ENCODE measurements around the gene AIRE.

The AIRE gene

GRCh38 chr21:44258056-44258725 is 27.5 kb upstream of the AIRE start:
- no peak overlapping the region for H3K27ac ChIP-seq
- no peak overlapping the region for H3K4me3 ChIP-seq
- no peaks in the 10 kb centered on the region for H3K27me3 ChIP-seq
- no peak overlapping the region for H3K9ac ChIP-seq
- H3K4me2 ChIP-seq, result no peak overlapping the region
- no peaks in the 10 kb centered on the region for H3K9me3 ChIP-seq (replicated peaks in 1 of 11)
- H4K20me1 ChIP-seq, result 0 out of 22 replicates have a peak, but pooled peaks cover 0 to 4% (median 0%) of the 10 kb centered on the region in 11 experiments
- no peaks in the 10 kb centered on the region for H3K36me3 ChIP-seq
- no peak for TF ChIP-seq Cebpa-rat (IDR thresholded peaks at IDR 0.05)
- H3K4me1 ChIP-seq, result peaks cover 19 to 43% (median 34%) of the 10 kb centered on the region in 10 experiments

DNA sequence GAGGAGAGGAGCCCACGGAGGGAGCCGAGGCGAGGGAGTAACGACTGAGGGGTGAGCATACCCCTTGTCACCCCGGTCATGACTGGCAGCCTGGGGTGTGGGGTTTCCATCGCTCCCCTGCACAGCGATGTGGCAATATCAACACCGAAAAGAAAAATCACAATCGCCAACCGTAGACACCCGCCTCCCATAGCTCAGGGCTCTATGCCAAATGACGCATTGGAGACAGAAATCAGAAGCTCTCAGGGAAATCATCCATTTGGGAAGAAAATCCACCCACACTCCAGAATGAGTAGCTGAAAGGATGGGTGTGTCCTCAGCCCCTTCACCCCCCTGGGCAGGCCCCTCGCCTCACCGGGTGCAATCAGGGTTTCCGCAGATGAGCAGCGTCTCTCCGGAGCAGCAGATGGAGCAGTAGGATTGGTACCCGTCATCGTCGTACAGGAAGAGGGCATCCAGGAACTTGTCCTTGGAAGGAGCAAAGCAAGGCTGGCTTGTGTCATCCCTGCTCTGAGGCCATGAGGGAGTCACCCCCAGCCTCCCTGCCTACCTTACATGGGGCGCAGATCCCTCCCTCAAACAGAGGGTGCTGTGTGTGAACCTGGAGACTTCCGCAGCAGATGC is 26.5 kb upstream of the AIRE start:
- no peaks in the 10 kb centered on the region for H3K36me3 ChIP-seq
- TF ChIP-seq Cebpa-rat (IDR thresholded peaks at IDR 0.05), result no peak
- H3K9ac ChIP-seq, result no peak overlapping the region
- 0 out of 22 replicates have a peak, but pooled peaks cover 0 to 4% (median 0%) of the 10 kb centered on the region in 11 experiments for H4K20me1 ChIP-seq
- H3K4me3 ChIP-seq, result no peak overlapping the region
- no peaks in the 10 kb centered on the region for H3K27me3 ChIP-seq
- no peak overlapping the region for H3K27ac ChIP-seq
- H3K4me1 ChIP-seq, result peaks cover 25 to 46% (median 37%) of the 10 kb centered on the region in 10 experiments
- no peak overlapping the region for H3K4me2 ChIP-seq
- no peaks in the 10 kb centered on the region for H3K9me3 ChIP-seq (replicated peaks in 1 of 11)

- H3K4me3 ChIP-seq, result no peak overlapping the region
- H3K4me1 ChIP-seq, result peaks cover 20 to 46% (median 37%) of the 10 kb centered on the region in 10 experiments; a peak in 19 of 20 replicates
- peak overlapping the region in 3 of 11 experiments; percentile 9 to 40 (median 18); a peak in 5 of 22 replicates for H3K4me2 ChIP-seq
- no peaks in the 10 kb centered on the region for H3K36me3 ChIP-seq
- H4K20me1 ChIP-seq, result 0 out of 22 replicates have a peak, but pooled peaks cover 0 to 4% (median 0%) of the 10 kb centered on the region in 11 experiments
- no peak overlapping the region for H3K27ac ChIP-seq
- TF ChIP-seq Cebpa-rat (IDR thresholded peaks at IDR 0.05), result no peak
- H3K27me3 ChIP-seq, result no peaks in the 10 kb centered on the region
- H3K9ac ChIP-seq, result no peak overlapping the region
- no peaks in the 10 kb centered on the region for H3K9me3 ChIP-seq (replicated peaks in 1 of 11)
Observed at GRCh38 chr21:44260066-44260465, 25.6 kb upstream of the AIRE start.

- Histone ChIP-seq H3K4me1 (peaks cover 20 to 47% (median 38%) of the 10 kb centered on the region in 10 experiments; a peak in 19 of 20 replicates), H3K4me2 (peak overlapping the region in 3 of 11 experiments; percentile 9 to 40 (median 18); a peak in 3 of 22 replicates), H4K20me1 (0 out of 22 replicates have a peak, but pooled peaks cover 0 to 4% (median 0%) of the 10 kb centered on the region in 11 experiments), H3K27me3 (no peaks in the 10 kb centered on the region), H3K4me3 (no peak overlapping the region), H3K36me3 (no peaks in the 10 kb centered on the region), H3K9ac (no peak overlapping the region), H3K9me3 (replicated peaks in 1 of 11) (no peaks in the 10 kb centered on the region), H3K27ac (no peak overlapping the region; a peak in 1 of 22 replicates)
- no peak for TF ChIP-seq Cebpa-rat (IDR thresholded peaks at IDR 0.05)
Observed at GRCh38 chr21:44260791-44261631, 24.7 kb upstream of the AIRE start.

- TF ChIP-seq Cebpa-rat (IDR thresholded peaks at IDR 0.05), result no peak
- H3K27ac ChIP-seq, result no peak within 1 kb of the TSS; a peak in 1 of 22 replicates
- H3K9ac ChIP-seq, result no peak within 1 kb of the TSS
- H4K20me1 ChIP-seq, result 0 out of 22 replicates have a peak, but pooled peaks cover 0 to 4% (median 0%) of the 10 kb centered on the region in 11 experiments
- peak within 1 kb of the TSS in 3 of 11 experiments; percentile 9 to 40 (median 18); a peak in 3 of 22 replicates for H3K4me2 ChIP-seq
- peaks cover 20 to 51% (median 42%) of the 10 kb centered on the region in 10 experiments; a peak in 19 of 20 replicates for H3K4me1 ChIP-seq
- no peaks in the 10 kb centered on the region for H3K27me3 ChIP-seq
- no peak within 1 kb of the TSS for H3K4me3 ChIP-seq
- H3K9me3 ChIP-seq (replicated peaks in 1 of 11), result no peaks in the 10 kb centered on the region
- H3K36me3 ChIP-seq, result no peaks in the 10 kb centered on the region
Observed at GRCh38 chr21:44261675-44262295, 23.9 kb upstream of the AIRE start, which contains the start of gene DNMT3L. TSS of gene DNMT3L (minus strand) at chr21:44261897. CDS start at chr21:44261259, 638 bp downstream.

DNA sequence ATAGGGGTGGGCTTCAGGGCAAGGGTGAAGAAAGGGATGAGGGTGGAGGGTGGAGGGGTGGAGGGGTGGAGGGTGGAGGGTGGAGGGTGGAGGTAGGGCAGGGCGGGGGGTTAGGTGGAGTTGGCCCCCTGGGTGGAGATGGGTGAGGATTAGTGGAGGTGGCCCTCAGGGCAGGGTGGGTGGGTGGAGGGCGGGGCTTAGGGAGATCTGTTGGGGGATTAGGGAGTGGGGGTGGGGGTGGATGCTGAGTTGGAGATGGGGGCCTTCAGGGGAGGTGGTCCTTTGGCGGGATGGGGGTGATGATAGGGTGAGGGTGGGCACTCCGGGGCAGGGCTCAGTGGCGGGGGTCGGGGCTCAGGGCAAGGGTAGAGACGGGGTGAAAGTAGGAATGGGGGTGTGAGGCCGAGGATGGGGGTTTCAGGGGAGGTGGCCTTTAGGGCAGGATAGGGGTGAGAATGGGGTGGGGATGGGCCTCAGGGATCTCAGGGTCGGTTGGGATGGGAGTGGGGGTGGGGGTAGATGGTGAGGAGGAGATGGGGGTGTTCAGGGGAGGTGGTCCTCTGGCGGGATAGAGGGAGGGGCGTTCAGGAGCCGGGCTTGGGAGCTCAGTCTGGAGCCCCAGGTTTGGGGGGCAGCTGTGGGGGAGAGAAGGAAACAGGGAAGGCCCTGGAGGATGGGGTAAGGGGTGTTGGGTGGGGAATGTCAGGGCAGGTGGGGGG is 23.2 kb upstream of the AIRE start:
- Histone ChIP-seq H3K4me1 (peaks cover 20 to 56% (median 44%) of the 10 kb centered on the region in 10 experiments; a peak in 19 of 20 replicates), H3K9me3 (replicated peaks in 1 of 11) (no peaks in the 10 kb centered on the region), H4K20me1 (0 out of 22 replicates have a peak, but pooled peaks cover 0 to 4% (median 0%) of the 10 kb centered on the region in 11 experiments), H3K27me3 (no peaks in the 10 kb centered on the region), H3K27ac (no peak overlapping the region), H3K9ac (no peak overlapping the region), H3K4me2 (no peak overlapping the region), H3K4me3 (no peak overlapping the region), H3K36me3 (no peaks in the 10 kb centered on the region)
- TF ChIP-seq Cebpa-rat (IDR thresholded peaks at IDR 0.05), result no peak

DNA sequence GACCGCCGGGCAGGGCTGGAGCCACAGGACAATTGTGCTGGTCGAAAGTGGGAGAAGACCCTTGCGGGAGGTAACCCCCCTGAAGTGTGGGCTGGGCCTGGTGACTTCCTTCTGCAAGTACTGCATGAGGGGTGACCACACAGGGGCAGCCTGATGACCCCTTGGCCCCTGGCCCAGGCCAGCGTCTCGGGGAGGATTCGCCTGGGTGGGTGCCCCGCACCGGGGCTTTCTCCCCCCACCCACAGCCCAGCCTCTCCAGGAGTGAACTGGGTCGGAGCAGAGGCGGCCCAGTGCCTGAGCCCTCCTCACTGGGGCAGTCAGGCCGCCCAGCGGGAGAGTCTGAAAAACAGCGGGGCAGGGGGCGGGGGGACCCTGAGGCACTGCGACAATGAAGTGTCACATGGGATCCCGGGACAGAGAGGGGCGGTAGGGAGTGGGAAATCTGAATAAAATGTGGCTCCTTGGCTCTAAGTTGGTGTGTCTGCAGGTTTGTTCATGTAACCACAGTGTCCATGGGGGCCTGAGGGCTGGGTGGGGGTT is 22.4 kb upstream of the AIRE start:
- H3K27ac ChIP-seq, result peak overlapping the region in 8 of 11 experiments; percentile 1 to 60 (median 52); a peak in 10 of 22 replicates
- H3K27me3 ChIP-seq, result no peaks in the 10 kb centered on the region
- peaks cover 20 to 56% (median 44%) of the 10 kb centered on the region in 10 experiments; a peak in 19 of 20 replicates for H3K4me1 ChIP-seq
- 0 out of 22 replicates have a peak, but pooled peaks cover 0 to 4% (median 0%) of the 10 kb centered on the region in 11 experiments for H4K20me1 ChIP-seq
- peak overlapping the region; percentile 39 to 89 (median 79) for H3K4me2 ChIP-seq
- H3K9ac ChIP-seq, result peak overlapping the region in 10 of 11 experiments; percentile 30 to 66 (median 51); a peak in 13 of 22 replicates
- no peaks in the 10 kb centered on the region for H3K36me3 ChIP-seq
- no peaks in the 10 kb centered on the region for H3K9me3 ChIP-seq (replicated peaks in 1 of 11)
- H3K4me3 ChIP-seq, result no peak overlapping the region
- TF ChIP-seq Cebpa-rat (IDR thresholded peaks at IDR 0.05), result no peak

All from BLaER1 treated with 17β-estradiol and CSF1 and Interleukin-3, amounts not matched to agents 10 nM and 100 nM (cell line).